Transverse colon (tissue), 3 donors: ENCODE results near the gene KAT6B.

Source experiments
- CTCF ChIP-seq, 5 experiments: fragments of 200-600 bp in 3 of 5; fragments of 450-650 bp in 2 of 5; sonication (generic) in 3 of 5; IDR thresholded peaks; 1 replicate in 2 of 5; 2 replicates in 3 of 5; pipeline ENCODE4 v1.5.1; 2016 to 2017; ENCODE audit warnings: antibody characterized with exemption in 5 of 5, inconsistent platforms in 3 of 5, mild to moderate bottlenecking in 2 of 5, moderate library complexity in 1 of 5
- EP300 ChIP-seq: sonication (generic); formaldehyde crosslinking; IDR thresholded peaks from one replicate; pipeline ENCODE4 v1.6.1; 2017; ENCODE audit warnings: antibody characterized with exemption, low read depth

GRCh38 chr10:74993649-74994048 lies 167.2 kb downstream of the KAT6B start:
- TF ChIP-seq CTCF (IDR thresholded peaks at IDR 0.05) (no peak), EP300 (no peak)
